Eye (tissue), 1 donor: ENCODE data around the gene TRIM43.
"Not testable (repeated sequence)": the region's sequence is repeated elsewhere in the genome, so short reads cannot be mapped to it uniquely, and the experiment has no call there.

Source experiments
- DNase-seq: peaks from one replicate; pipeline ENCODE4 v3.0.0-alpha.2; 2015

The TRIM43 gene

GRCh38 chr2:95591701-95592100, at the start of gene TRIM43:
TSS of gene TRIM43 (plus strand) at chr2:95592001. CDS start at chr2:95594024, 2,023 bp downstream.
- not testable (repeated sequence) for DNase-seq

- DNase-seq = no peak
These were observed 40.7 kb upstream of the TRIM43 start for GRCh38 chr2:95551055-95551568.

- DNase-seq = no peak
These were observed 38.9 kb upstream of the TRIM43 start for GRCh38 chr2:95552911-95553310.

GRCh38 chr2:95569170-95569569, 22.6 kb upstream of the TRIM43 start:
- no peak for DNase-seq

DNA sequence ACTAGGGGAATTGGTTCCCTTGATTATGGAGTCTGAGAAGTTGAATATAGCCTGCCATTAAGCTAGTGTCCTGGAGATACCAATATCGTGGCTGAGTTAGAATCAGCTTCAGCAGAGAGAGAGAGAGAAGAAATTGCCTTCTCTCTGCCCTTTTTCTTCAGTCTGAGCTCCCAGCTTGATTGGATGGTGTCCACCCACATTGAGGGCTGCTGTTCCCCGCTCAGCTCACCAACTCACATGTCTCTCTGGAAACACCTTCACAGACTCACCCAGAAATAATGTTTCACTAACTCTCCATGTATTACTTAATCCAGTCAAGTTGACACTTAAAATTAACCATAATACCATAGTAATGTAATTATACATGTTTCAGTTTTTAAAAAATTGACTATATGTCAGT, 17.9 kb upstream of the TRIM43 start:
- DNase-seq = no peak

- no peak for DNase-seq
These were observed 17.3 kb upstream of the TRIM43 start for GRCh38 chr2:95574506-95574905.

- DNase-seq = no peak
These were observed 15.9 kb upstream of the TRIM43 start for GRCh38 chr2:95575857-95576256.

- DNase-seq = no peak
These were observed 13.3 kb upstream of the TRIM43 start for GRCh38 chr2:95578539-95578938.

- DNase-seq = not testable (repeated sequence)
These were observed 8.3 kb upstream of the TRIM43 start for GRCh38 chr2:95583545-95583944.

GRCh38 chr2:95584321-95584720, 7.5 kb upstream of the TRIM43 start:
- DNase-seq = peak; percentile 14

GRCh38 chr2:95589777-95590536, 1.8 kb upstream of the TRIM43 start:
- not testable (repeated sequence) for DNase-seq

GRCh38 chr2:95592973-95593372, 1.2 kb downstream of the TRIM43 start:
- not testable (repeated sequence) for DNase-seq

GRCh38 chr2:95595012-95595411, 3.2 kb downstream of the TRIM43 start:
- not testable (repeated sequence) for DNase-seq

DNA sequence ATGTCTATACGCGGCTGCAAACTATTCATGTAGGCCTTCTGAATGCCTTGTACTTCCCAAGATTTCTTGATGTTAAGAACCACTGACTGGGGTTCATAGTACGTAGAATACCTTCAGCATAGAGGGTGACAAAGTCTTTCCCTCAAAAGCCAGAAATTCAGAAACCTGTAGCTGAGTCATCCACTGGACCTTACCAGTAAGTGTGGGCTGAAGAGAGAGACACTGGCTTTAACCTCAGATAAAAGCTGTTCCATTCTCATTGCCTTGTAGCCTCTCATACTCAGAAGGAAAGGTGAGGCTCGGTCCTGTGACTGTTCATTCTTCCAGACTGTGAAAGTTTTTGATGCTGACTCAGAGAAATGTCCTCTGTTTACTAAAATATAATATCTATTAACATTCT, 9.5 kb downstream of the TRIM43 start:
- DNase-seq = not testable (repeated sequence)

GRCh38 chr2:95602146-95602545, 10.3 kb downstream of the TRIM43 start:
- not testable (repeated sequence) for DNase-seq

DNA sequence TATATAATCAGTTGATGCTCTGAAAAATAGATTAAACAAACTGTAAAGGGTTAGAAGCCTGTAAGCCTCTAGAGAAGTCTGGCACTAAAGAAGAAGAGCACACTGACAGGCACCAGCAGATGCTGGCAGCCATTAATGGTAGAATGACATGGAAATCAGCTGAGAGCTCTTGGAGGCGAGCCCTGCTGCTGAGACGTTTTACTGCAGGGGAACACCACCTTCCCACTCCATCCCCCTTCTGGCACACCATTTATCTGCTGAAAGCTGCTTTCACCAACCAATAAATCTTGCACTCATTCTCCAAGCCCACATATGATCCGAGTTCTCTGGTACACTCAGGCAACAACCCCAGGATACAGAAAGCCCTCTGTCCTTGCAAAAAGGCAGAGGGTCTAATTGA, 16.6 kb downstream of the TRIM43 start:
- DNase-seq = not testable (repeated sequence)

DNA sequence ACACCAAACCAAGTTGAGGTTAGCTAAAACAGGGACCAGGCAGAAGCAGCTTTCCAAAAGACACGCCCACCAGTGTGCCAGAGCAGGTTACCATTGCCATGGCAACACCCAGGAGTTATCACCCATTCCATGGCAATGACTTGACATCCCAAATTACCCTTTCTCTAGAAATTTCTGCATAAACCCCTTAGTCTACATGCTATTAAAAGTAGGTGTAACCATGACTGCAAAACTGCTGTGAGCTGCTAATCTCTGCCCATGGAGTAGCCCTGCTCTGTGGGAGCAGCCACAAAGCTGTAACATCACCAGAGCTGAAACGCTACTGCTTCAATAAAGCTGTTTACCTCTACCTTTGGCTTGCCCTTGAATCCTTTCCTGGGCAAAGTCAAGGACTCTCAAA, 18.0 kb downstream of the TRIM43 start:
- not testable (repeated sequence) for DNase-seq

DNA sequence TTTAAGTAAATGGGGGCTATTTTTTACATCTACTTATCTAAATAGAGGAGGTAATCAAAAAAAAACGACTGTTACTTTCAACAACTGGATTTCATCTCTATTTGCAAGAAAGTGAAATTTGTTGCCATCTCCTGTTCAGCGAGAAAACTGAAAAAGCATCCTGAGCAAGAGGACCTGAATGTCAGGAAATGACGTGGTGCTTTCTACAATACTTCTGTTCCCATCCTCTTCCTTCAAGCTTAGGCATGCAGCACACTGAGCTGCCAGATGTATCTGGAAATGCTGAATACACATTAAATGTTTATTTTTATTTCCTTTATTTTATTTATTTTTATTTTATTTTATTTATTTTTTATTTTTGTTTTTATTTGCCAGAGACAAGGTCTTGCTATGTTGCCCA, 21.2 kb downstream of the TRIM43 start:
- not testable (repeated sequence) for DNase-seq

DNA sequence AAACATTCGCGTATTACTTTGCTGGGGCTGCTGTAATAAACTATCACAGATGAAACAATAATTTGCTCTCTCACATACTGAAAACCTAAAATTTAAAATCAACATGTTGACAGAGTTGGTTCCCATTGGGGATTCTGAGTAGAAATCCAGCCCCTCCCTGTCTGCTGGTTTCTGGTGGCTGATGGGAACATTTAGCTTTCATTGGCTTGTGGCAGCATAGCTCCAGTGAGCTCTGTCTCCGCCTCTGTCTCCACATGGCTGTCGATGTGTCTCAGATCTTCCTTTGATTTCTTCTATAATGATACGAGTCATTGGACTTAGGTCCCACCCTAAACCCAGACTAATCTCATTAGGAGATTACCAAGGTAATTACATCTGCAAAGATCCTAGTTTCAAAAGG, 30.9 kb downstream of the TRIM43 start:
- DNase-seq = not testable (repeated sequence)

DNA sequence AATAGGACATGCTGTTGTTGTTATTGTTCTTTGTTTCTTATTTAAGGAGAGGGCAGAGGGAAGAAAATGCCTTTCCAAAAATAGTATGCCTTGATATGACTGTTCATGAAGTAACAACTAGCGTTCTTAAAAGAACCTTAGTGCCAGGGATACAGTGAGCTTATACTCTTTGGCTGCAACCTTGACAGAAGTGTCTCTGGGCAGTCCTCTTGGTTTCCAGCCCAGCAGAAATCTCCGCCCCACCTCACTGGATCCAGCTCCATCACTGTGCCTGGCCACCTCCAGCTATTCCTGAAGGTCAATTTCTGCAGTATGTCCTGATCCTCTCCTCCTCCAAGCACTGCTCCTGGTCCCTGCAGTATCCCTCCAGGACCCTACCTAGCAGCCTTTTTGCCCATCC, 39.2 kb downstream of the TRIM43 start:
- not testable (repeated sequence) for DNase-seq

- not testable (repeated sequence) for DNase-seq
These were observed 41.9 kb downstream of the TRIM43 start for GRCh38 chr2:95633626-95634259.

- DNase-seq = not testable (repeated sequence)
These were observed 48.9 kb downstream of the TRIM43 start for GRCh38 chr2:95640515-95641288.

DNA sequence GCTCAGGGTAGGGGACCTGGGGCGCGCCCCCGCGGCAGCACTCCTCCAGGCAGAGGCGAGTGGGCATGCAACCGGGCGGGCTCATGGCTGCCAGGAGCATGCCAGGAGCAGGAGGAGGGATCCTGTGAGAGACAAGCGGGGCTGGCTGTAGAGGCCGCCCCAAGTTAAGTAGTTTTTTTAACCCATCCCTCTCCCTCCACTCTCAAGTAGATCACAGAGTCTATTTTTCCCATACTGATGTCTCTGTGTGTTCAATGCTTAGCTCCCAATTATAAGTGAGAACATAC, 49.4 kb downstream of the TRIM43 start:
- DNase-seq = not testable (repeated sequence)

GRCh38 chr2:95641787-95642186, 50.0 kb downstream of the TRIM43 start:
- DNase-seq = not testable (repeated sequence)
